Thyroid gland (tissue), 4 donors: ENCODE data around the gene TRMO. TPM values are rescaled to one million over a fixed set of nuclear protein-coding genes. Genes with fewer than 3 reads are reported as not detected.

ENCODE experiments used
- DNase-seq, 2 donors: peaks; one replicate each; pipeline ENCODE4 v3.0.0-alpha.2; 2019
- H3K27ac ChIP-seq, 3 donors: fragments of 200-600 bp; sonication (generic); 1 replicate in 2 of 3; 2 replicates in 1 of 3; pipeline ENCODE4 v1.5.1; 2016 to 2019; ENCODE audit warnings: mild to moderate bottlenecking in 1 of 3, moderate library complexity in 1 of 3
- H3K27me3 ChIP-seq: fragments of 200-600 bp; sonication (generic); one replicate; pipeline ENCODE4 v1.5.1; 2019
- H3K36me3 ChIP-seq, 2 donors: fragments of 200-600 bp; sonication (generic); one replicate each; pipeline ENCODE4 v1.5.1; 2016 to 2019
- H3K4me1 ChIP-seq, 2 donors: fragments of 200-600 bp; sonication (generic); one replicate each; pipeline ENCODE4 v1.5.1; 2017 to 2019
- H3K4me3 ChIP-seq, 3 donors: fragments of 200-600 bp; sonication (generic); replicated peaks in 1 of 3; 1 replicate in 2 of 3; 2 replicates in 1 of 3; pipeline ENCODE4 v1.5.1; 2016; ENCODE audit warnings: mild to moderate bottlenecking in 1 of 3
- H3K9me3 ChIP-seq: fragments of 200-600 bp; sonication (generic); one replicate; pipeline ENCODE4 v1.5.1; 2017
- CTCF ChIP-seq, 6 experiments: fragments of 200-600 bp in 3 of 6; fragments of 450-650 bp in 3 of 6; sonication (generic) in 3 of 6; IDR thresholded peaks; one replicate each; pipeline ENCODE4 v1.5.1; 2016 to 2019; ENCODE audit warnings: antibody characterized with exemption in 6 of 6, mild to moderate bottlenecking in 2 of 6, inconsistent platforms in 1 of 6, moderate library complexity in 1 of 6
- POLR2A ChIP-seq, 2 donors: fragments of 450-650 bp; IDR thresholded peaks; one replicate each; pipeline ENCODE4 v1.6.1; 2017; ENCODE audit warnings: antibody characterized with exemption in 2 of 2, mild to moderate bottlenecking in 2 of 2, moderate library complexity in 1 of 2
- WGBS, 2 donors: methylation state at CpG; one replicate each; pipeline ENCODE4 v1.1.5; 2017; 5-methylcytosine and 5-hydroxymethylcytosine counted together
- intact Hi-C: fragments of 100-400 bp; cut with DNase I; formaldehyde crosslinking; loops from one replicate; pipeline ENCODE4 v1.15.1; 2023
- total RNA-seq, 4 donors: library from RNA; depleted of rRNA; stranded (reverse); fragments of >200 nt; gene quantifications; one replicate each; pipeline ENCODE4 v1.2.3, GENCODE V29; 2016

TRMO gene
- total RNA-seq, 4 donors from 2014 or later, result 56.6 to 81.6 (median 59.0) TPM

- peak; percentile 70 for DNase-seq
- Histone ChIP-seq H3K27me3 (no peaks in the 10 kb centered on the region), H3K9me3 (no peaks in the 10 kb centered on the region), H3K27ac (peak overlapping the region in 2 of 3 donors; percentile 28 to 49), H3K4me1 (peaks cover 20 to 25% of the 10 kb centered on the region in 2 donors), H3K4me3 (no peak overlapping the region), H3K36me3 (no peaks in the 10 kb centered on the region)
- 27 to 33% methylated on average over 4 of the region's 4 CpGs for WGBS, 2 donors
- TF ChIP-seq CTCF (IDR thresholded peaks at IDR 0.05) (no peak), POLR2A (IDR thresholded peaks at IDR 0.05) (no peak)
- intact Hi-C loops, result no loop called here
Measured at GRCh38 chr9:97880336-97880735, 42.0 kb downstream of the TRMO start.

- DNase-seq, result no peak
- no peak for TF ChIP-seq CTCF (IDR thresholded peaks at IDR 0.05)
- intact Hi-C loops, result no loop called here
- Histone ChIP-seq H3K27me3 (no peaks in the 10 kb centered on the region), H3K27ac (peak overlapping the region; percentile 84 to 87 (median 86)), H3K4me1 (peaks cover 20 to 25% of the 10 kb centered on the region in 2 donors), H3K9me3 (no peaks in the 10 kb centered on the region), H3K36me3 (no peaks in the 10 kb centered on the region), H3K4me3 (no peak overlapping the region)
- 73 to 99% methylated on average over 3 of the region's 3 CpGs for WGBS, 2 donors
Measured at GRCh38 chr9:97876061-97876460, 46.2 kb downstream of the TRMO start.

GRCh38 chr9:97875111-97875510 is 47.2 kb downstream of the TRMO start:
- no peak overlapping the region for H3K27ac ChIP-seq
- TF ChIP-seq POLR2A (IDR thresholded peaks at IDR 0.05) (no peak), CTCF (IDR thresholded peaks at IDR 0.05) (no peak)
- DNase-seq, result no peak
- peaks cover 18 to 20% of the 10 kb centered on the region in 2 donors for H3K4me1 ChIP-seq
- H3K36me3 ChIP-seq, result no peaks in the 10 kb centered on the region
- 92 to 95% methylated on average over 5 of the region's 5 CpGs for WGBS, 2 donors
- H3K27me3 ChIP-seq, result no peaks in the 10 kb centered on the region
- intact Hi-C loops, result no loop called here
- no peaks in the 10 kb centered on the region for H3K9me3 ChIP-seq
- H3K4me3 ChIP-seq, result no peak overlapping the region

GRCh38 chr9:97874624-97875023 is 47.7 kb downstream of the TRMO start:
- intact Hi-C loops, result no loop called here
- peaks cover 15 to 16% of the 10 kb centered on the region in 2 donors for H3K4me1 ChIP-seq

GRCh38 chr9:97873882-97874281 is 48.4 kb downstream of the TRMO start:
- peaks cover 15 to 16% of the 10 kb centered on the region in 2 donors for H3K4me1 ChIP-seq
- DNase-seq, result peak in 1 of 2 donors; percentile 27
- no peaks in the 10 kb centered on the region for H3K36me3 ChIP-seq
- 84 to 85% methylated on average over 6 of the region's 6 CpGs for WGBS, 2 donors
- TF ChIP-seq CTCF (IDR thresholded peaks at IDR 0.05), result no peak
- no peak for TF ChIP-seq POLR2A (IDR thresholded peaks at IDR 0.05)
- H3K27ac ChIP-seq, result no peak overlapping the region
- intact Hi-C loops, result no loop called here
- no peaks in the 10 kb centered on the region for H3K27me3 ChIP-seq
- no peak overlapping the region for H3K4me3 ChIP-seq
- no peaks in the 10 kb centered on the region for H3K9me3 ChIP-seq

More at GRCh38 chr9:97874624-97875023, 47.7 kb downstream of the TRMO start:
- no peak for DNase-seq
- H3K9me3 ChIP-seq, result no peaks in the 10 kb centered on the region
- no peaks in the 10 kb centered on the region for H3K36me3 ChIP-seq
- no peak overlapping the region for H3K27ac ChIP-seq
- no peak overlapping the region for H3K4me3 ChIP-seq
- 82 to 89% methylated on average over 6 of the region's 6 CpGs for WGBS, 2 donors
- TF ChIP-seq POLR2A (IDR thresholded peaks at IDR 0.05), result no peak
- no peak for TF ChIP-seq CTCF (IDR thresholded peaks at IDR 0.05)
- H3K27me3 ChIP-seq, result no peaks in the 10 kb centered on the region
